ENCODE data around the gene ITPR2.

ITPR2 gene

DNA sequence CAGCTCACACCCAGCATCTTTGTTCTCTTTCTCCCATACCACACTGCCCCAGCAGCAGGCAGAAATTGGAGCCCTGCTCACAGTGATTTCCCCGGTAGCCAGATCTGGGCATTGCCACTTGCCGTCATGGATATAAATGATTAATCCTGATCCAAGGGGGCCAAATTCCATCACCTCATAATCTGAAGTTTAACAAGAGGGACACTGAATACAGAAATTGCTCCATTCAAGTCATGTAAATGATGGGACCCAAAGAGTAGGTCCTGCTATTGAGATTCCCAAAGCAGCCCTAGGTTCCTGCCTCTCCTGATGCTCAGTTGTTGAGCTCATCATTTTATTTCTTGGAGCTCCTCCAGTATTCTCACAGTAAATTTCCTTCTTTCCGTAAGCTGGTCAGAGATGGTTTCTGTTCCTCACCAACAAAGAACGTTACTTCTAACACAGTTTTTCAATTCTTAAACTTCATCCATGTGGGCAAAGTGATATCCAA, 11.7 kb downstream of the ITPR2 start:
- no peak for DNase-seq

GRCh38 chr12:26818636-26819035, 14.4 kb downstream of the ITPR2 start:
- no peak for DNase-seq

- no peak for DNase-seq
These were observed 14.8 kb downstream of the ITPR2 start for GRCh38 chr12:26818201-26818600.

DNA sequence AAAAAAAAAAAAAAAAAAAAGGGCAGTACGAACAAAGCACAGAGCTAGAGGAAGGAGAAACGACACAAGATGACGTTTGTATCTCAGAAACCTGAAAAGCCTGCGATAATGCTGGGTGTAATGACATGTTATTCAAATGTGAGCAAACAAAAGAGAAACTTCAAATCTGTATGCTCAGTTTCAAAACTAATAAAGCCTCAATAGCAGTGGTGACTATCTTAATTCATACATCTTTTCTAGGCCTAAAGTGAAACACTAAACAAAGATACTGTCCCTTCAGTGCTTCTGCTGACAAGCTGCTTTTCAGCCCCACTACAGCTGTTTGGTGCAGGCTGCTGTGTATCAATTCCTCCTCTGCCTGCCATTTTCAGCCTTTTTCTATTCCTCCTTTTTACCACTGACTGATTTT, 15.8 kb downstream of the ITPR2 start:
- DNase-seq: peak in 1 of 3 experiments; percentile 34

- DNase-seq: no peak
These were observed 19.2 kb downstream of the ITPR2 start for GRCh38 chr12:26813812-26814211.

DNA sequence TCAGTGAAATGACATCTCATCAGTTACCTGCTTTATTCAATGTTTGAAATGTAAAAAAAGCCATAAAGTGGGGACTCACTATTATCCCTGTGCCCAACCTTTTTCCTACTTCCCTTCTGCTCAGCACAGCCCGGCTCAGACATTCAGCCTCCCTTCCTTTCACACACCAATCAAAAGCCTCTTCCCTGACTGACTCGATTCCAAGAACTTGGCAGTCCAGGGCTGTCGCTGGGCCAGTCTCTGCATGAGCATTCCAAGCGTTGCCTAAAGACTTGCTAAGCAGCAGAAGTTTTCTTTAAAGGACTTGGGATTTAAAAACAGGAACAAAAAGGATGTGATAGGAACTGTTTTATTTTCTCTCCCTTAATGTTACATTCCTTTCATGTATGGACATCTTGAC, 22.7 kb downstream of the ITPR2 start:
- no peak for DNase-seq

DNA sequence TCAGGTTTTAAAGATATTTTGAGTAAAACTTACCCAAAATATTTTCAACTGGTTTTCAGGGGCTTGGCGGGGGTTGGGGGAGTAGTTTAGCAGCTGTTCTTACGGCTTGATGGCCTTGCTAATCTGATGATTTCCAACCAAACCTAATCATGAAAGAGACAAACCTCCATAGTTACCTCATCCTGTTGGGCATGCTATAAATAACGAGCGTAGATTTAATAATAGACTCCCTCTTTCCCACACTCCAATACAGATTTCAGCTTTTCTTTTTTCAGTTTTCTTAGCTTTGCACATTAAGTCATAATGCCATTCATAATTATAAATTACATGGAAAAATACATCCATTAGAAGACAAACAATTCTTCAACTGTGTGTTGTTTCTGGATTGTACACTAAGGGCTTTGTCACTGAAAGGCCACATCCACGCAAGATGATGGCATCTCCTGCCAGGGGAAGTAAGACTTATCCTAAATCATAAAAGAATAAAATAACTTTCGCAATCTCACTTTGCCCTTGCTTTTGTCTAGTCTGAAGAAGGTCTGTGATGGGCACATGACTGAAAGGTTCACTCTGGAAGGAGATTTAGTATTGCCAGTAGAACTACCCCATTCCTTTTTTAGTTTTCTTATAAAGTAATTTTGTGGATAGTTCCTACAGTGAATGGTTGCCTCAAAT, 23.2 kb downstream of the ITPR2 start:
- DNase-seq: no peak

DNA sequence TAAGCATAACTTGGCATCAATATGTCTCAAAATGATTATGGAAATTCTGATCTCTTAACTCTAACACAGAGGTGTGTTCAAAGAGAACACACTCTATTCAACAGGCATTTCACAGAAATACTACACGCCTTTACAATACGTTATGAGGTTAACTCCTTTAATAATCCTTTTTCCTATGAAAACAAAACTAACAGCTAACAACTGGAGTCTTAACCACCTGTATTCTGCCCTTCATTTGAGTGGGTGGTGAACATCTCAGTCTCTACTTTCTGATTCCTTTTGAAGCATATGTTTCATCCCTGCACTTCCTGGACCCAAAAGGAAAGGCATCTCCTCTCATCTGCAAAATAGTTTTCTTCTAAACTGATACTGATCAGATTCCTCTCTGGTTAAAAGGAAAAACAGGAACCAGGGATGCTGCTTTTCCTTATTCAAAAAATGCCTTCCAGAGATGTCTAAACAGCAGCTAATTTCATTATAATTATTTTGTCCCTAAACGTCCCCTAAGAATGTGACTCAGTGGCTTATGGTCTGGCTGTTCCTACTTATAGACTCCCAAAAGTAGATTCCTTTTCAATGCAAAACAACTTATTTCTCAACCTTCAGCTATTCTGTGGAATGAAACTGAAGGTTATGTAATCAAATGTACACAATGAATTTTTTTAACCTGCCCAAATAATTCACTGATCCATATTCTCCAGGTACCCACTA, 24.1 kb downstream of the ITPR2 start:
- DNase-seq: no peak

- no peak for DNase-seq
These were observed 25.7 kb downstream of the ITPR2 start for GRCh38 chr12:26807292-26807691.

GRCh38 chr12:26806556-26806955, 26.4 kb downstream of the ITPR2 start:
- DNase-seq: no peak

DNA sequence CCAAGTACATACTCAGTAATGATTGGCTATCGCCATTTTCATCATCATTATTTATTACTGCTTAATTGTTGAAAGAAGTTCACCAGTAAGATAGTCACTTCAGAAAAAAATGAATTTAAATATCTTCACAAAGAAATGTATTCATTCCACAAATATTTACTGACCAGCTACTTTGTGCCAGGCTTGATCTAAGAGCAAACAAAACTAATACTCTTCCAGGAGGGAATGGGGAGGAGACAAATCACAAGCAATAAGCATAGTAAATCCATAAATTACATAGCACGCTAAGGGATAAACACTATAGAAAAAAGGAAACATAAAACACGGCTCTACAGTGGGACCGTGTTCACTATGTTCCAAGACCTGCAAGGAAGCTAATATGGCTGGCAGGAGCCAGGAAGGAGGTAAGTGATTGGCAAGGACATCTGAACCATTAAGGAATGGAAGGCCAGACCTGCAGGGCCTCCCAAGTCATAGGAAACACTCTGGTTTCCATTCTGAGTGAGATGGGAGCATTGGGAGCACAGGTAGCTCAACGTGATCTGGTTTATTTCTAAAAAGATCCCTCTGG, 27.5 kb downstream of the ITPR2 start:
- DNase-seq: no peak

- no peak for DNase-seq
These were observed 29.4 kb downstream of the ITPR2 start for GRCh38 chr12:26803552-26803951.

GRCh38 chr12:26801486-26801885, 31.5 kb downstream of the ITPR2 start:
- DNase-seq: no peak

DNA sequence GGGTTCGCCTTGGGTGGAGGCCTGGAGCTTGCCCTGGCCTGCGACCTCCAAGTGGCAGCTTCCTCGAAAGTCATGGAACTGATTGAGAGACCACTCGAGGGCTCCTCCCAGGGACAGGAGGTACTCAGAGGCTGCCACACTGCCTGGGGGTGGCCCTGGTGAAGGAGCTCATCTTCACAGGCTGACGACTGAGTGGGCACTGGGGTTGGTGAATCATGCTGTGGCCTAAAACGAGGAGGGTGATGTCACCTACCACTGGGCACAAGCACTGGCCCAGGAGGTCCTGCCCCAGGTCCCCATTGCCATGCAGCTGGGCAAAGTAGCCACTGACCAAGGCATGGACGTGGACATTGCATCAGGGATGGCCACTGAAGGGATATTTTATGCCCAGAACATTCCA, 32.1 kb downstream of the ITPR2 start:
- DNase-seq: no peak

DNA sequence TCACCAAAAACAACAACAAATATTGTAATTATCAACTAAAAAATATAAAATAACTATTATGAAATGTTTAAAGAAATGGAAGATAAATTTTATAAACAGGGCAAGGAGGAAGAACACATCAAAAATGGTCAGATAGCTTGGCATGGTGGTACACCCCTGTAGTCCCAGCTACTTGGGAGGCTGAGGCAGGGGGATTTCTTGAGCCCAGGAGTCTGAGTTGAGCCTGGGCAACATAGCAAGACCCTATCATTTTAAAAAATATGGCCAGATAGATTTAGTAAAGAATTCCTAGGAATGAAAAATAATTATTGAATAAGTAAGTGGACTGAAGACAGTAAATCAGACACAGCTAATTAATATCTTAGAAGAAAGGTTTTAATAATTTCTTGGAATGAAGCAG, 32.6 kb downstream of the ITPR2 start:
- DNase-seq: no peak

- DNase-seq: no peak
These were observed 33.3 kb downstream of the ITPR2 start for GRCh38 chr12:26799741-26800140.

DNA sequence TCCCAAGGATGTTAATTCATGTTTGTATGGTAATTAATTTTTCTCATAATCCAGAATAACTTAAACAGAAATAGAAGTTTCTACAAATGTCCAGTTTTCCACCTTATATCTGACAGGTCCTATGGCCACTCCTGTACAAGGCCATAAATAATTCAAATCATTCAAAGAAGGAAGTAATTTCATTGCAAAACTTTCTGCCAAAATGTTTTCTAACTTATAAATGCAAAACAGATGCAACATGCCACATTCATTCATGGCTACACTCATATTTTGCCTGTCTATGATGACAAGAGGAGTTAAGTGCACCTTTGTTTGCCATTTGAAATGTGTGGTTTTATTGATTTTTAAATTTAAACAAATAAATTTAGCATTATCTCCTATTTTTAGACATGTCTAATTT, 34.4 kb downstream of the ITPR2 start:
- DNase-seq: no peak

GRCh38 chr12:26798023-26798422, 35.0 kb downstream of the ITPR2 start:
- DNase-seq: peak in 1 of 3 experiments; percentile 37

GRCh38 chr12:26795910-26796309, 37.1 kb downstream of the ITPR2 start:
- DNase-seq: peak in 1 of 3 experiments; percentile 61

DNA sequence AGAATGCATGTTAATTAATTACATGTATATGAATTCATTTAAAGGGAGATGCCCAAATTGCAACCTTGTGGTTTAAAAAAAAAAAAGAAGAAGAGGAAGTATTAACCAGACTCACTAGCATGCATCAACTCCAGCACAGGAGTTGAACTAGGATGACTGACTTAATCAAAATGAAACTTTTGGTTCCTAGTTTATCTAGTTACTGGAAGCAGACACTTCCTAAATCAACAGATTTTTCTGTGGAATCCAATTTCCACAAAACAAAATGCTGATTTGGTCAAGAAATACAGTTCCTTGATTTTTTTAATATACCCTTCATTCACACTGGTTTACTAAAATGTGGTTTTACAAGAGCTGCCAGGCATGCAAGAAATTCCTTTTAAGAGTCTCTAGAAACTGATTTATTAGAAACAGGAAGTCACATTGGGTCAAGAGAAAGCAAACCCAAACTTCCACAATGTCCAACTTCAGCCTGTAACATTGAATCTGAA, 41.6 kb downstream of the ITPR2 start:
- no peak for DNase-seq

- no peak for DNase-seq
These were observed 42.4 kb downstream of the ITPR2 start for GRCh38 chr12:26790645-26790994.

GRCh38 chr12:26789731-26790644, 43.0 kb downstream of the ITPR2 start:
- peak in 1 of 3 experiments; percentile 52 for DNase-seq

Data from NCI-H1417 (cell line).